Stimulated activated naive CD8-positive, alpha-beta T cell treated with anti-CD3 and anti-CD28 coated beads, Interleukin-15, Interleukin-2, amounts not matched to agents 100 U/mL and 50 U/mL, for 24 hours (primary cell): ENCODE results near the gene KCNMA1.
"Not testable (repeated sequence)": the region's sequence is repeated elsewhere in the genome, so short reads cannot be mapped to it uniquely, and the experiment has no call there.

Experiments used
- ATAC-seq: fragments of 150-1000 bp; cut with Tn5 transposase; one replicate; pipeline ENCODE4 v1.10.0; 2021
- DNase-seq: peaks from one replicate; pipeline ENCODE4 v3.0.0; 2021

Gene KCNMA1

GRCh38 chr10:77637532-77638320 lies at the start of gene KCNMA1:
KCNMA1 (minus strand) TSS chr10:77637808.
- peak; percentile 24 for ATAC-seq
- DNase-seq = no peak

DNA sequence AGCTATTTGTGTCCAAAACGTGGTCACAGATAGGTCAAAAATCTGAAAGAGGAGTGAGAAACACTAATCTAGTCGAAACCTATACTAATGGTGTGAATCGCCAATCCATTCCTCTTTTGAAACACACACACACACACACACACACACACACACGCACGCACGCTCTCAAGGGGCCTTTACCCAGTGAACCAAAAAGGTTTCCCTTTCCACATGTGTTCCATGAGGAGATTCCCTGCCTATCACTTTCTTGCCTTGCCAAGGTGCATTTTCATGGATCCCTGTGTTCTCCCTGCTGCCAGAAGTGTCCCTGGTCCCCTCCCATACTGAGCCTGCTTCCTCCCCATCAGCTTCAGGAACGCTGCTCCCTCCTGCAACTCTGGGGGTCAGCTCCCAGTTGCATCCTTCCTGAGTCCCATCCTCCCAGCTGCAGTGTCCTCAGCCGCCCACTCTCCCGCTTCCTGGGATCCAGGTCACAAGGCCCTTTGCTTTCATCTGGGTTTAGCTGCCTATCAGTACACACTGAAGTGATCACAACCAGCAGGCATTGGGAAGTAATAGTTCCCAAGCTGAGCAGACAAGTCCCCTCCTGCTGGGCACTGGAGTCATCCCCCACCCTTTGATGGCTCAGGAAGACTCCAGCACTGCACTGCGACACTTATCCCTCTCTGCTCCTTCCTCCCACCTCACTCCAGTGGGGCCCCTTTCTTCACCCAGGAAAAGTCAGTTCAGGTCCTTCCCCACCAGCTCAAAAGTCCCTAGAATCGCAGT lies 49.2 kb upstream of the KCNMA1 start:
- ATAC-seq (no peak), DNase-seq (no peak)

GRCh38 chr10:77686096-77686495 lies 48.5 kb upstream of the KCNMA1 start:
- DNase-seq (no peak), ATAC-seq (no peak)

GRCh38 chr10:77685432-77685831 lies 47.8 kb upstream of the KCNMA1 start:
- no peak for ATAC-seq
- no peak for DNase-seq

DNA sequence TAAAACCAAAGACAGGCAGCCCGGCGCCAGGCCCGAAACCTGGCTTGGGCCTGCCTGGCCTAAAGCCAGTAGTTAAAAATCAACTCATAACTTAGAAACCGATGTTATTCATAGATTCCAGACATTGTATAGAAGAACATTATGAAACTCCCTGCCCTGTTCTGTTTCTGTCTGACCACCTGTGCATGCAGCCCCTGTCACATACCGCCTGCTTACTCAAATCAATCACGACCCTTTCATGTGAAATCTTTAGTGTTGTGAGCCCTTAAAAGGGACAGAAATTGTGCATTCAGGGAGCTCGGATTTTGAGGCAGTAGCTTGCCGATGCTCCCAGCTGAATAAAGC lies 45.5 kb upstream of the KCNMA1 start:
- ATAC-seq = not testable (repeated sequence)

GRCh38 chr10:77682393-77683087 lies 44.9 kb upstream of the KCNMA1 start:
- DNase-seq (no peak), ATAC-seq (no peak)

More for the DNA sequence above, 45.5 kb upstream of the KCNMA1 start:
- not testable (repeated sequence) for DNase-seq

GRCh38 chr10:77681839-77682238 lies 44.2 kb upstream of the KCNMA1 start:
- ATAC-seq (no peak), DNase-seq (no peak)

DNA sequence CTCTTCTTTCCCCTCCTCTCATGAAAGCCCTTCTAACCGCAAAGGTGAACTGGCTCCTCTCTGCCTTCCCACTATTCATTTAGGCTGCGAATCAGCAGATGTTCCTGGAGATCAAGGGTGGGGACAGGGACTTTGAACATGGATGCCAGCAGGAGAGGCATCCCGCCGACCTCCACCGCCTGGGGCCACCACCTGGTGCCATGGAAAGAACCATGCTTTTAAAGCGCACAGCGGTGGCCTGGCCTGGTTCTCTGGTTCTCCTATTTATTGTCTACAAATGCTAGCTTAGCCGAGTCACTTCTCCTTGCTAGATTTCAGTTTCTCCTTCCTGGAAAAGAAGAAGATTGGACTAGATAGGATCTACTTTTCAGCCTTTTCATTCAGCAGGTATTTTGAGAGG lies 43.2 kb upstream of the KCNMA1 start:
- no peak for ATAC-seq
- DNase-seq = no peak

GRCh38 chr10:77680065-77680464 lies 42.5 kb upstream of the KCNMA1 start:
- ATAC-seq = no peak
- no peak for DNase-seq

DNA sequence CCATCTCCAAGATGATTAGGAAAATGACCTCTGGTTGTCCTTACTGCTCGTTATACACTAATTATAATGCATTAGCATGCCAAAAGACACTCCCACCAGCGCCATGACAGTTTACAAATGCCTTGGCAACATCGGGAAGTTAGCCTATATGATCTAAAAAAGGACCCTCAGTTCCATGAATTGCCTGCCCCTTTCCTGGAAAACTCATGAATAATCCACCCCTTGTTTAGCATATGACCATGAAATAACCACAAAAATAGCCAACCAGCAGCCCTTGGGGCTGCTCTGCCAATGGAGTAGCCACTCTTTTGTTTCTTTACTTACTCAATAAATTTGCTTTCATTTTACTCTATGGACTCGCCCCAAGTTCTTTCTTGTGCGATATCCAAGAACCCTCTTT lies 41.6 kb upstream of the KCNMA1 start:
- no peak for ATAC-seq
- DNase-seq = no peak

DNA sequence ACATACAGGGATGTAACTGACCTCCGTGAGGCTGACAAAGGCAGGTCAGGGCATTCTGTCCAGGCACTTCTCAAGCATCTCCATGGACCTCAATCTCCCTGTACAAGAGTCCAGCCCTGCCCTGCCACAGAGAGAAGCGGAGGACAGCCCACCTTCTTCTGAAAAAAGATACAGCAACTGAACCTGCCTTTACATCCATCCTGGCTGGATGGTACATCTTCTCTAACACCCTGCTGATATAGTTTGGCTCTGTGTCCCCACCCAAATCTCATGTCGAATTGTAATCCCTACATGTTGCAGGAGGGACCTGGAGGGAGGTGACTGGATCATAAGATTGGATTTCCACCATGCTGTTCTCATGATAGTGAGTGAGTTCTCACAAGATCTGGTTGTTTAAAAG lies 40.5 kb upstream of the KCNMA1 start:
- DNase-seq (no peak), ATAC-seq (no peak)

DNA sequence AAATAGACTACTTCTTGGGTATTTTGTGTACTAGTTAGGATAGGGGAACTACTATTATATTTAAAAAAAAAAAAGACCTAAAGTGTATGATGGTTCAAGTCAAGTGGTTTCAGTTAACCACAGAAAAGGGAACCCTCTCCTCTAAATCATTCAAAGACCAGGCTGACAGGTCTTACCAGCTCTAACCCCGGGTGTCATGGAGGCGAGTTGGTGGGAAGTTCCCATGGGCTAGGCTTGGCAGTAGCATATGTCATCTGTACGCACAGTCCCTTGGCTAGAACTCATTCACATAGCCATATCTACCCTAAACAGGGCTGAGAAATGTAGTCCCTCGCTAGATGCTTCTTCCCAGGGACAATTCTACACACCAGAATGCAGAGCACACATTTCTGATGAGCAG lies 37.7 kb upstream of the KCNMA1 start:
- ATAC-seq (no peak), DNase-seq (no peak)

- DNase-seq (no peak), ATAC-seq (no peak)
Observed at GRCh38 chr10:77673515-77674140, 36.0 kb upstream of the KCNMA1 start.

DNA sequence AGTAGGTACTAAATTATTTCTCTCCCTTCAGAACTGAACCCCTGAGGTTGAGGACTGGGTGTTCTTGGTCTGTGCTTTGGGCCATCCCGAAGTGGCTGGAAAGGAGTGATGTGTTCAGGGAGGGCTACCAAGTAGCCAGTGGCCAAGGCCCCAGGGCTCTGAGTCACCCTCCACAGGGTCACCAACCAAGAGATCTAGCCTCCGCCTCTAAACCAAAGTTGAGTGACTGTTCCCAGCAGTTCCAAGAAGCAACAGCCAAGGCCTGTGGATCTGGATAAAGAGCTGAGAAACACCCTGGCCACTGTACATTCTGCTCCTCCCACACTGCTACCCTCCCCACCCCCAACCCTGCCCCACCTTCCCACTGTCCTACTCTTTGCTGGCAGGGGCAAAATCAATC lies 35.5 kb upstream of the KCNMA1 start:
- ATAC-seq = no peak

DNA sequence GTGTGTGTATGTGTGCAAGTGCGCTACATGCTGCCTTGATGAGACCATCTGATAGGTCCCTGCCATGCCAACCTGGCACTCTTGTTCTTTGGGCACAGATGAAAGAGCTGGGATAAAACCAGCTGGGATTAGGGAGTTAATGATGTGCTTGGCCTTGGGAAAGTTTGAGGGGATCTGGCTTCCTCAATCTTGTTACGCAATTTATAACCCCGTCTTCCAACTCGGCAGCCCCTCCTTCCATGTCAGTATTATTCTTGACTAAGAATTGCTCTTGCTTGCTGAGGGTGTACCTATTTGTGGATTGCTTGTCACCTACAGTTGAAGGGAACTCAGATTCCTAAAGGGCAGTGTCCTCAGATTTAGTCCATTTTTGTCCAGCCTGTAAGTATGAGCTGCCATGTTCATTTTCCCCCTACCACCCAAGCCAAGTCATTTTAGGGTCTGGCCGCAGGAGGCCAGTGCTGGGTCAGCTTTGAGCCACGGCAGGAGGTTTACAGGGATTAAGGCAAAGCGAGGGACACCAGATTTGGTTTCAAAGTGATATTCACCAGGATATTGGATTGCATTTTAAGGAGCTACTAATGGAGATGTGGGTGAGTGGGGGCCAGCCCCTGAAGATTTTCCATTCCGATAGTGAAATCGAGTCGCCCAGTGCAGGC lies 34.1 kb upstream of the KCNMA1 start:
- no peak for ATAC-seq
- no peak for DNase-seq

More for the DNA sequence above, 35.5 kb upstream of the KCNMA1 start:
- no peak for DNase-seq

GRCh38 chr10:77670817-77671443 lies 33.3 kb upstream of the KCNMA1 start:
- no peak for DNase-seq
- ATAC-seq = no peak

DNA sequence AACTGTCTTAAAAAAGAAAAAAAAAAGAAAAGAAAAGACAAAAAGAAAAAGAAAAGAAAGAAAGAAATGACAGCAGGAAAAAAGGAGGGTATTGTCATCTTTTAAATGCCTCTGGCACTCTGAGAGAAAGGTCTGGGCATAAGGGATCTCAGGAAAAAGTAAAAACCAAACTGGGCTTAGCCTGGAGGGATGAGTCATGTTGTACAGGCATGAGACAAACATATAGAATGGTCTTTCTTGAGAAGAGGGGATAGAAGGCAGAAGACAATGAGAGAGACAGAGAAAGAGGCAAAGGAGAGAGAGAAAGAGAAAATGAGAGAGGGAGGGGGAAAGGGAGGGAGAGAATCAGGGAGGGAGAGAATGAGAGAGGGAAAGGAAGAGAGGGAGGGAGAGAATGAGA lies 32.3 kb upstream of the KCNMA1 start:
- DNase-seq = no peak

DNA sequence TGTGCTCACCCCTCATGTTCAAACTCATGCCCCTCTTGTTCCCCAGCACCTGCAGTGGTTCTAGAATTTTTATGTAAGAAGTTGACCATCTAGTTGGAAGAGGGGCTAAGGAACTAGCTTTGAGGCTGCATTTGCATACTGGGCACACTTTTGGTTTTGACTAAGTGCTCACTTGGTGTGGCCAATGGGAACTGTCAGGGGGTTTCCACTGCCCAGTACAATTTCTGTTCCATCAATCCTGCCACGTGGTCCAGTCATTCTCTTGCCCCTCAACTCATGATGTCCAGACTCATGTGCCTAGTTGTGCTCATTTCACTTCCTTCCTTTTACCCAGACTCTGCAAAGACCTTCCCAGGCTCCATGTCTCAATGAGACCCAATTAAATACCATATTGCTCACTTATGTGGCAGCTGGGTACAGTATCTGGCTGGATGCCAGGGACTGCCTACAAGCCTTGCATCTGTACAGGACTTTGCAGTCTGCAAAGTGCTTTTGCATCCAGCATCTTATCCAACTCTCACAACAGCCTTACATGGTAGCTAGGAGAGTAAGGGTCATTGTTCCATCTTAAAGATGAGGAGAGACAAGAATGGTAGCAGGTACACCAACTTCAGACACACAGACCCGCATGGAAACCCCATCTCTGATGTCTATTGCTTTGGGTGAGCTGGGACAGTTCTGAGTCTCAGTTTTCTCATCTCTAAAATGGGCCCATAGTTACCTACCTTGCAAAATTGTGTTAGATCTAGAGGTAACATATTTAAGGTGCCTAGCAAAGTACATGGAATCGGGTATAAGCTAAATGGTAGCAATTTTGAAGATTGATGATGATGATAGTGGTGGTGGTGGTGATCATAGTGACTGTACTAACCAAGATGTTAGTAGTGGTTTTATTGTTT lies 30.1 kb upstream of the KCNMA1 start:
- ATAC-seq = no peak
- no peak for DNase-seq

More for the DNA sequence above, 32.3 kb upstream of the KCNMA1 start:
- ATAC-seq = no peak

DNA sequence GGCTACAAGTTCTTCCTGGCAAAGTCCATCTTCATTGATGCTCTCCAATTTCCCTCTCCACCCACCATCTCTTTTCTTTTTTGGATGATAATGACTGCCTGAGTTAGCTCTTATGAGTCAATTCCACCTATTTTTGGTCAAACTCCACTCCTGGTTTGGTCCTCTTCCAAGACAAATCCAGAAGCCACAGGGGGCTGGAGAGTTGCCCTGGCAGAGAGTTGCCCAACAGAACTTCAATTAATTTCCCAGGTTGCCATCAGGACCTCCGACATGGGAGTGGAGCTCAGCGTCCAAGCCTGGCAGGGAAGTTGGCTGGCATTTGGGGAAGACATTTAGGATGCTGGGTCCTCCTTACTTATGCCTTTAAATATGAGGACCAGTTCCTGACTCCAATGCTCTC lies 29.2 kb upstream of the KCNMA1 start:
- ATAC-seq = no peak

GRCh38 chr10:77664696-77665095 lies 27.1 kb upstream of the KCNMA1 start:
- DNase-seq = no peak
- no peak for ATAC-seq

More for the DNA sequence above, 29.2 kb upstream of the KCNMA1 start:
- DNase-seq = no peak
